ENCODE results near the gene SYT1.

- TF ChIP-seq, protein P1, sequence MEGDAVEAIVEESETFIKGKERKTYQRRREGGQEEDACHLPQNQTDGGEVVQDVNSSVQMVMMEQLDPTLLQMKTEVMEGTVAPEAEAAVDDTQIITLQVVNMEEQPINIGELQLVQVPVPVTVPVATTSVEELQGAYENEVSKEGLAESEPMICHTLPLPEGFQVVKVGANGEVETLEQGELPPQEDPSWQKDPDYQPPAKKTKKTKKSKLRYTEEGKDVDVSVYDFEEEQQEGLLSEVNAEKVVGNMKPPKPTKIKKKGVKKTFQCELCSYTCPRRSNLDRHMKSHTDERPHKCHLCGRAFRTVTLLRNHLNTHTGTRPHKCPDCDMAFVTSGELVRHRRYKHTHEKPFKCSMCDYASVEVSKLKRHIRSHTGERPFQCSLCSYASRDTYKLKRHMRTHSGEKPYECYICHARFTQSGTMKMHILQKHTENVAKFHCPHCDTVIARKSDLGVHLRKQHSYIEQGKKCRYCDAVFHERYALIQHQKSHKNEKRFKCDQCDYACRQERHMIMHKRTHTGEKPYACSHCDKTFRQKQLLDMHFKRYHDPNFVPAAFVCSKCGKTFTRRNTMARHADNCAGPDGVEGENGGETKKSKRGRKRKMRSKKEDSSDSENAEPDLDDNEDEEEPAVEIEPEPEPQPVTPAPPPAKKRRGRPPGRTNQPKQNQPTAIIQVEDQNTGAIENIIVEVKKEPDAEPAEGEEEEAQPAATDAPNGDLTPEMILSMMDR (conservative IDR thresholded peaks at IDR 0.05; ENCODE audit: low read depth, low read length): no peak
- no peak for TF ChIP-seq EZH2 (IDR thresholded peaks at IDR 0.05; ENCODE audit: borderline replicate concordance, low read depth, low read length, poor library complexity, severe bottlenecking)
Measured at GRCh38 chr12:79434561-79434960, 570.0 kb downstream of the SYT1 start.

Measured in A673 (cell line).